Memory B cell (primary cell): ENCODE data around the gene TM6SF1.
"Not testable (repeated sequence)": the region's sequence is repeated elsewhere in the genome, so short reads cannot be mapped to it uniquely, and the experiment has no call there.

Experiments
- ATAC-seq: fragments of 150-1000 bp; cut with Tn5 transposase; 2 replicates; pipeline ENCODE4 v1.10.0; 2021; ENCODE audit warnings: low read depth, mild to moderate bottlenecking, moderate library complexity
- DNase-seq, 2 donors: peaks; one replicate each; pipeline ENCODE4 v3.0.0; 2022; ENCODE audit warnings: low spot score in 2 of 2
- H3K27ac Mint-ChIP-seq: one replicate; pipeline ENCODE4 v1.8.0; 2022; ENCODE audit warnings: mild to moderate bottlenecking, moderate library complexity, mixed read lengths
- H3K27me3 Mint-ChIP-seq: one replicate; pipeline ENCODE4 v1.8.0; 2022; ENCODE audit warnings: mixed read lengths
- H3K36me3 Mint-ChIP-seq: one replicate; pipeline ENCODE4 v1.8.0; 2022; ENCODE audit warnings: mild to moderate bottlenecking, mixed read lengths
- H3K4me1 Mint-ChIP-seq: one replicate; pipeline ENCODE4 v1.8.0; 2022; ENCODE audit warnings: mixed read lengths
- H3K4me3 Mint-ChIP-seq: one replicate; pipeline ENCODE4 v1.8.0; 2022; ENCODE audit warnings: mild to moderate bottlenecking, moderate library complexity, mixed read lengths
- H3K9me3 Mint-ChIP-seq: one replicate; pipeline ENCODE4 v1.8.0; 2022; ENCODE audit warnings: mixed read lengths

The TM6SF1 gene

DNA sequence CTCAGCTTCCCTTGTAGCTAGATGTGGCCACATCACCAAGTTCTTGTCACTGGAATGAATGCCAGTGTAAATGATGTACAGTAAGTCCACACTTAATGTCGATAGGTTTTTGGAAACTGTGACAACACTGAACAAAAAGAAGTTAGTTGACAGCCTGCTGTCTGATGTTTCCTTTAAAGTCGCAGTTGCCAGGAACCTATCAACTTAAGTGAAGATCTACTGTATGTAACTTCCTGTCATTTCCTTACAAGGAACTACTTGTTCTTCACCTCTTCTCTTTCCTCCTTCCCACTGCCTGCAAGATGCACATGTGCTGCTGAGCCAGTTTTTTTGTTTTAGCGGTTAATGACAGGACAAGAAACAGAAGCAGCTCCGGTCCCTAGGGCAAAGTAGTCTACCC, 55.6 kb downstream of the TM6SF1 start:
- peaks cover 17% of the 10 kb centered on the region for H3K27me3 Mint-ChIP-seq
- no peak overlapping the region for H3K27ac Mint-ChIP-seq
- no peak for ATAC-seq
- no peak overlapping the region for H3K4me3 Mint-ChIP-seq
- no peaks in the 10 kb centered on the region for H3K36me3 Mint-ChIP-seq
- DNase-seq = no peak
- H3K4me1 Mint-ChIP-seq = no peaks in the 10 kb centered on the region
- H3K9me3 Mint-ChIP-seq = peaks cover 6% of the 10 kb centered on the region

- Mint-ChIP-seq H3K9me3 (peaks cover 9% of the 10 kb centered on the region), H3K4me3 (no peak overlapping the region), H3K4me1 (no peaks in the 10 kb centered on the region), H3K27ac (no peak overlapping the region), H3K36me3 (no peaks in the 10 kb centered on the region), H3K27me3 (peaks cover 18% of the 10 kb centered on the region)
- ATAC-seq (no peak), DNase-seq (no peak)
These were observed 56.8 kb downstream of the TM6SF1 start for GRCh38 chr15:83164111-83164770.

DNA sequence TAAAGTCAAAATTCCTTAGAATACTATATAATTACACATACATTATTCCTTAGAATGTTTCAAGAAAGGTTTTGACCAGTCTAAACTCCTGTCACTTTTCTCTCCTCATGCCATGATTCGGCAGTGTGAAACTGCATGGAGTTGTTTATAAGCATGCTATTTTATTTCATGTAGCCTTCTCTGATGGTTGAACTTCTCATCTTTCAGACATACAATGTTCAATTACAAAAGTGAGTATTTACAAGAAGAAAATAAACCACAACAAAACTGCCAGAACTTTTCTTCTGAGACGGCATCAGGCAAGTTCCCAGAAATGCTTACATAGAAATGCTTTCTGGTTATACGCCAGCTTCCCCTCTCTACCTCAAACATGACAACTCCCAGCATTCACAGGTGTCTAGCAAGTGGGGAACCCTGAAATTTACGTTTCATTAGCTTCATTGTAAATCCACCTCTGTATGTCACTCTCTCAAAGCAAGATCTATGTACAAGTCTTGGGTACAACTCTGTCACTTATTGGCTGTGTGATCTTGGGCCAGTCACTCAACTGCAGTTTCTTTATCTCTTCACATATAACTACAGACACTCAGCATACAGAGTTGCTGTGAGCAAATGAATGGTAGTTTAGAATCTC, 57.4 kb downstream of the TM6SF1 start:
- ATAC-seq (no peak), DNase-seq (no peak)
- Mint-ChIP-seq H3K27ac (no peak overlapping the region), H3K4me1 (no peaks in the 10 kb centered on the region), H3K36me3 (no peaks in the 10 kb centered on the region), H3K9me3 (peaks cover 9% of the 10 kb centered on the region), H3K4me3 (no peak overlapping the region), H3K27me3 (peaks cover 15% of the 10 kb centered on the region)

DNA sequence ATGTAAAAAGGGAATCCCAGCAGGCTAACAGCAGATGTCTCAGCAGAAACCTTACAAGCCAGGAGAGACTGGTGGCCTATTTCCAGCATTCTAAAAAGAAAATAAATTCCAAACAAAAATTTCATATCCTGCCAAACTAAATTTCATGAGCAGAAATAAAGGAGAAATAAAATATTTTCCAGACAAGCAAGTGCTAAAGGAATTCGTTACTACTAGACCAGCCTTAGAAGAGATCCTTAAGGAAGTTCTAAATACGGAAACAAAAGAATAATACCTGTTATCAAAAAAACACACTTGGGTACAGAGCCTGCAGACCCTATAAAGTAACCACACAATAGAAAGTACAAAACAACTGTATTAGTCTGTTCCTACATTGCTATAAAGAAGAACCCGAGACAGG, 58.8 kb downstream of the TM6SF1 start:
- Mint-ChIP-seq H3K4me1 (no peaks in the 10 kb centered on the region), H3K27ac (no peak overlapping the region), H3K36me3 (no peaks in the 10 kb centered on the region), H3K4me3 (no peak overlapping the region), H3K27me3 (peaks cover 16% of the 10 kb centered on the region), H3K9me3 (peaks cover 9% of the 10 kb centered on the region)
- ATAC-seq (no peak), DNase-seq (no peak)

GRCh38 chr15:83166830-83167229, 59.4 kb downstream of the TM6SF1 start:
- no peaks in the 10 kb centered on the region for H3K4me1 Mint-ChIP-seq
- H3K27me3 Mint-ChIP-seq = peaks cover 16% of the 10 kb centered on the region
- H3K9me3 Mint-ChIP-seq = peaks cover 9% of the 10 kb centered on the region
- DNase-seq (no peak), ATAC-seq (no peak)
- no peak overlapping the region for H3K4me3 Mint-ChIP-seq
- no peaks in the 10 kb centered on the region for H3K36me3 Mint-ChIP-seq
- H3K27ac Mint-ChIP-seq = no peak overlapping the region

DNA sequence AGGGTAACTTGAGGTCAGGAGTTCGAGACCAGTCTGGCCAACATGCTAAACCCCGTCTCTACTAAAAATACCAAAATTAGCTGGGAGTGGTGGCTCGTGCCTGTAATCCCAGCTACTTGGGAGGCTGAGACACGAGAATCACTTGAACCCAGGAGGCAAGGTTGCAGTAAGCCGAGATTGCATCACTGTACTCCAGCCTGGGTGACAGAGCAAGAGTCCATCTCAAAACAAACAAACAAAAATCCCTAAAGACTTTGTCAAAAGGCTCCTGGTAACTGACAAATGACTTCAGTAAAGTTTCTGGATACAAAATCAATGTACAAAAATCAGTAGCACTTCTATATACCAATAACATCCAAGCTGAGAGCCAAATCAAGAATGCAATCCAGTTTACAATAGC, 62.1 kb downstream of the TM6SF1 start:
- H3K36me3 Mint-ChIP-seq, DNase-seq, H3K4me3 Mint-ChIP-seq, H3K27ac Mint-ChIP-seq, ATAC-seq, H3K4me1 Mint-ChIP-seq, H3K9me3 Mint-ChIP-seq: not testable (repeated sequence)
- H3K27me3 Mint-ChIP-seq = peaks cover 14% of the 10 kb centered on the region

DNA sequence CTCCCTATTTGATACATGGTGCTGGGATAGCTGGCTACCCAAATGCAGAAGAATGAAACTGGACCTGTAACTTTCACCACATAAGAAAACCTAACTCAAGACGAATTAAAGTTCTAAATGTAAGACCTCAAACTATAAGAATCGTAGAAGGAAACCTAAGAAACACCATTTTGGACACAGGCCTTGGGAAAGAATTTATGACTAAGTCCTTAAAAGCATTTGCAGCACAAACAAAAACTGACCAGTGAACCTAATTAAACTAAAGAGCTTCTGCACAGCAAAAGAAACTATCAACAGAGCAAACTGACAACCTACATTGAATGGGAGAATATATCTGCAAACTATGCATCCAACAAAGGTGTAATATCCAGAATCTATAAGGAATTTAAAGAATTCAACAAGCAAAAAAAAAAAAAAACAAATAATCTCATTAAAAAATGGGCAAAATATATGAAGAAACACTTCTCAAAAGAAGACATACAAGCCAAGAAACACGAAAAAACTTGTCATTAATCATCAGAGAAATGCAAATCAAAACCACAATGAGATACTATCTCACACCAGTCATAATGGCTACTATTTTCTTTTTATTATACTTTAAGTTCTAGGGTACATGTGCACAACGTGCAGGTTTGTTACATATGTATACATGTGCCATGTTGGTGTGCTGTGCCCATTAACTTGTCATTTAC, 63.2 kb downstream of the TM6SF1 start:
- Mint-ChIP-seq H3K36me3 (no peaks in the 10 kb centered on the region), H3K27me3 (peaks cover 10% of the 10 kb centered on the region), H3K4me1 (no peaks in the 10 kb centered on the region), H3K27ac (no peak overlapping the region), H3K9me3 (peaks cover 9% of the 10 kb centered on the region), H3K4me3 (no peak overlapping the region)
- DNase-seq = no peak
- ATAC-seq = no peak

DNA sequence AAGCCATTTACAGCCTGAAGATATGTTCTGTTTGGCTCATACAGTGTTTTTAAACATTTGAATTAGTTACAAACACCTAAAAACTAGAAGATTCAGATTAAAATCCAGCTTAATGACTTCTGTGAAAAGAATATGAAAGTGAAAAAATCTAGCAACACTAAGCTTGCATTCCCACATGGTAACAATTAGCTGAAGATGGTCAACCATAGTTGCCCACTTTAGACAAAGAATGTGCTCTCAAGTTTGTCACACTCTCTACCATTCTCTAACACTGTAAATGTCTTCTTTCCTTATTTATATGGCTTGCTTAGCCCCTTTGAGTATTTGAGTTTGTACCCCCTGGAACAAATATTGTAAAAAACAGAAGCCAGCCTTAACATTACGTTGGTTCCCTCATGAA, 67.4 kb downstream of the TM6SF1 start:
- no peak for DNase-seq

GRCh38 chr15:83178390-83178789, 70.9 kb downstream of the TM6SF1 start:
- DNase-seq (no peak), ATAC-seq (no peak)
- Mint-ChIP-seq H3K4me3 (no peak overlapping the region), H3K9me3 (no peaks in the 10 kb centered on the region), H3K36me3 (no peaks in the 10 kb centered on the region), H3K27ac (no peak overlapping the region), H3K27me3 (peaks cover 2% of the 10 kb centered on the region), H3K4me1 (no peaks in the 10 kb centered on the region)

More for the DNA sequence above, 67.4 kb downstream of the TM6SF1 start:
- Mint-ChIP-seq H3K36me3 (no peaks in the 10 kb centered on the region), H3K4me1 (no peaks in the 10 kb centered on the region), H3K4me3 (no peak overlapping the region), H3K27me3 (peaks cover 3% of the 10 kb centered on the region), H3K27ac (no peak overlapping the region), H3K9me3 (no peaks in the 10 kb centered on the region)
- ATAC-seq = no peak

- Mint-ChIP-seq H3K9me3 (no peaks in the 10 kb centered on the region), H3K4me1 (no peaks in the 10 kb centered on the region), H3K4me3 (no peak overlapping the region), H3K27me3 (peaks cover 2% of the 10 kb centered on the region), H3K27ac (no peak overlapping the region), H3K36me3 (no peaks in the 10 kb centered on the region)
- no peak for DNase-seq
- ATAC-seq = no peak
These were observed 71.5 kb downstream of the TM6SF1 start for GRCh38 chr15:83178869-83179325.

- H3K27me3 Mint-ChIP-seq = peaks cover 4% of the 10 kb centered on the region
- no peaks in the 10 kb centered on the region for H3K4me1 Mint-ChIP-seq
- DNase-seq (no peak), ATAC-seq (no peak)
- H3K36me3 Mint-ChIP-seq = no peaks in the 10 kb centered on the region
- H3K27ac Mint-ChIP-seq = no peak overlapping the region
- peaks cover 1% of the 10 kb centered on the region for H3K9me3 Mint-ChIP-seq
- H3K4me3 Mint-ChIP-seq = no peak overlapping the region
These were observed 78.1 kb downstream of the TM6SF1 start for GRCh38 chr15:83185561-83185960.
